Cardiac muscle cell (in vitro differentiated cells and primary cell): ENCODE measurements around the gene ACACB. TPM values are rescaled to one million over a fixed set of nuclear protein-coding genes. Genes with fewer than 3 reads are reported as not detected.

Experiments used
- DNase-seq, 2 donors: peaks; one replicate each; pipeline versions ENCODE4 v3.0.0 to v3.0.0-alpha.2; 2010 to 2017; ENCODE audit warnings: low read depth in 1 of 2, low spot score in 1 of 2
- H3K27ac ChIP-seq: fragments of 200-600 bp; sonication (generic); 2 replicates; pipeline ENCODE4 v1.5.1; 2016
- H3K27me3 ChIP-seq: fragments of 200-600 bp; sonication (generic); 2 replicates; pipeline ENCODE4 v1.6.0; 2016; ENCODE audit warnings: control low read depth
- H3K36me3 ChIP-seq: fragments of 200-600 bp; sonication (generic); 2 replicates; pipeline ENCODE4 v1.5.1; 2016; ENCODE audit warnings: control low read depth
- H3K4me1 ChIP-seq: fragments of 200-600 bp; sonication (generic); 2 replicates; pipeline ENCODE4 v1.8.1; 2017; ENCODE audit warnings: low read depth, mild to moderate bottlenecking, mixed run types
- H3K4me3 ChIP-seq: fragments of 200-600 bp; sonication (generic); 2 replicates; pipeline ENCODE4 v1.5.1; 2016; ENCODE audit warnings: mild to moderate bottlenecking
- H3K9me3 ChIP-seq: fragments of 200-600 bp; sonication (generic); 2 replicates; pipeline ENCODE4 v1.5.1; 2017; ENCODE audit warnings: low read depth, mild to moderate bottlenecking, control low read depth
- polyA plus RNA-seq: library from polyadenylated mRNA; unstranded; fragments of >200 nt; fragmentation: Nextera tagmentation; extraction: Ambion mirVana; gene quantifications from 2 replicates; pipeline ENCODE4 v1.2.1, GENCODE V29; 2016
- total RNA-seq: library from RNA; depleted of rRNA; stranded (reverse); fragments of >200 nt; gene quantifications from 2 replicates; pipeline ENCODE4 v1.2.3, GENCODE V29; 2016
- TF ChIP-seq, protein P1 (sequence below): IDR thresholded peaks from 2 replicates; pipeline ENCODE4 v1.5.1; 2012; ENCODE audit warnings: low read depth, mild to moderate bottlenecking, low read length

The ACACB gene
- total and polyA plus RNA-seq, 2 experiments from 2014 or later, result 28.9 to 78.0 TPM

DNA sequence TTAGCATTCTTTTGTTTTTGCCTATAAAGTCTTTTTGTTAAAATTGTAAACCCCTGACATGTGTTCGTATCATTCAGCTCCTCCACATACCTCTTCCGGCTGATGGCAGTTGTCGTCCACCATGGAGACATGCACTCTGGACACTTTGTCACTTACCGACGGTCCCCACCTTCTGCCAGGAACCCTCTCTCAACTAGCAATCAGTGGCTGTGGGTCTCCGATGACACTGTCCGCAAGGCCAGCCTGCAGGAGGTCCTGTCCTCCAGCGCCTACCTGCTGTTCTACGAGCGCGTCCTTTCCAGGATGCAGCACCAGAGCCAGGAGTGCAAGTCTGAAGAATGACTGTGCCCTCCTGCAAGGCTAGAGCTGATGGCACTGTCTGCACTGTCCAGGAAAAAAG is 30.8 kb upstream of the ACACB start:
- Histone ChIP-seq H3K27me3 (no peaks in the 10 kb centered on the region), H3K9me3 (no peaks in the 10 kb centered on the region), H3K27ac (no peak overlapping the region), H3K36me3 (peaks cover 63% of the 10 kb centered on the region), H3K4me1 (no peaks in the 10 kb centered on the region), H3K4me3 (no peak overlapping the region)
- no peak for DNase-seq
- TF ChIP-seq, protein P1, sequence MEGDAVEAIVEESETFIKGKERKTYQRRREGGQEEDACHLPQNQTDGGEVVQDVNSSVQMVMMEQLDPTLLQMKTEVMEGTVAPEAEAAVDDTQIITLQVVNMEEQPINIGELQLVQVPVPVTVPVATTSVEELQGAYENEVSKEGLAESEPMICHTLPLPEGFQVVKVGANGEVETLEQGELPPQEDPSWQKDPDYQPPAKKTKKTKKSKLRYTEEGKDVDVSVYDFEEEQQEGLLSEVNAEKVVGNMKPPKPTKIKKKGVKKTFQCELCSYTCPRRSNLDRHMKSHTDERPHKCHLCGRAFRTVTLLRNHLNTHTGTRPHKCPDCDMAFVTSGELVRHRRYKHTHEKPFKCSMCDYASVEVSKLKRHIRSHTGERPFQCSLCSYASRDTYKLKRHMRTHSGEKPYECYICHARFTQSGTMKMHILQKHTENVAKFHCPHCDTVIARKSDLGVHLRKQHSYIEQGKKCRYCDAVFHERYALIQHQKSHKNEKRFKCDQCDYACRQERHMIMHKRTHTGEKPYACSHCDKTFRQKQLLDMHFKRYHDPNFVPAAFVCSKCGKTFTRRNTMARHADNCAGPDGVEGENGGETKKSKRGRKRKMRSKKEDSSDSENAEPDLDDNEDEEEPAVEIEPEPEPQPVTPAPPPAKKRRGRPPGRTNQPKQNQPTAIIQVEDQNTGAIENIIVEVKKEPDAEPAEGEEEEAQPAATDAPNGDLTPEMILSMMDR, result no peak

DNA sequence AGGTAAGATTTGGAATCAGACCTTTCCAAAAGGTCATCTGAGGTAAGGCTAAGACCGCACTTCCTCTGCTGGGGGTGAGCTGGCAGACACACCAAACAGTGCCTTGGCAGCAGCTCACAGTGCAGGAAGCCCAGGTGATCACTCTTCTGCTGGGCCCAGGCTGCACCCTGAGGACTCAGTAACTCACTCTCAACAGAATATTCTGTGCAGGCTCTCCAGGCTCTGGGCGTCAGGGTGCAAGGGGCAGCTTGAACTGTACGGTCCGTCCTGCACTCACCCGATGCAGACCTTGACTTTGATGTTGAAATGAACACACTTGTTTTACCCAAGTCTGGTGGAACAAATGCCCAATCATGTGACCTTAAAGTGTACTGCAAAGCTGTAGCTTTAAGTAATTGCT is 29.1 kb upstream of the ACACB start:
- TF ChIP-seq, protein P1, result no peak
- Histone ChIP-seq H3K9me3 (no peaks in the 10 kb centered on the region), H3K4me1 (no peaks in the 10 kb centered on the region), H3K27me3 (no peaks in the 10 kb centered on the region), H3K4me3 (no peak overlapping the region), H3K36me3 (peaks cover 55% of the 10 kb centered on the region), H3K27ac (no peak overlapping the region)
- no peak for DNase-seq

DNA sequence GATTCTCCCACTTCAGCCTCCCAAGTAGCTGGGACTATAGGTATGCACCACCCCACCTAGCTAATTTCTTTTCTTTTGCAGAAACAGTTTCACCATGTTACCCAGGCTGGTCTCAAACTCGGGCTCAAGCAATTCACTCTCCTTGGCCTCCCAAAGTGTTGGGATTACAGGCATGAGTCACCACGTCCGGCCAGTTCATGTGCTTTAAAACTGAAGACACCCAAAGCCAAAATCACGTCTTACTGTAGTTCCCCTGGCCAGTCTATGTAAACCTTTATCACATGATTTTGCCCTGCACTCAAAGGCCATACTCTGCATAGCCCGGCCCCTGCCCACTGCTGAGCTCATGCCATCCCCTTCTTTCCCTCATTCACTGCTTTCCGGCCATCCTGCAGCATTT is 27.6 kb upstream of the ACACB start:
- H3K27me3 ChIP-seq, result no peaks in the 10 kb centered on the region
- no peak overlapping the region for H3K27ac ChIP-seq
- no peaks in the 10 kb centered on the region for H3K4me1 ChIP-seq
- peaks cover 39% of the 10 kb centered on the region for H3K36me3 ChIP-seq
- no peaks in the 10 kb centered on the region for H3K9me3 ChIP-seq
- peak in 1 of 2 donors; percentile 51 for DNase-seq
- TF ChIP-seq, protein P1, result no peak
- H3K4me3 ChIP-seq, result no peak overlapping the region

DNA sequence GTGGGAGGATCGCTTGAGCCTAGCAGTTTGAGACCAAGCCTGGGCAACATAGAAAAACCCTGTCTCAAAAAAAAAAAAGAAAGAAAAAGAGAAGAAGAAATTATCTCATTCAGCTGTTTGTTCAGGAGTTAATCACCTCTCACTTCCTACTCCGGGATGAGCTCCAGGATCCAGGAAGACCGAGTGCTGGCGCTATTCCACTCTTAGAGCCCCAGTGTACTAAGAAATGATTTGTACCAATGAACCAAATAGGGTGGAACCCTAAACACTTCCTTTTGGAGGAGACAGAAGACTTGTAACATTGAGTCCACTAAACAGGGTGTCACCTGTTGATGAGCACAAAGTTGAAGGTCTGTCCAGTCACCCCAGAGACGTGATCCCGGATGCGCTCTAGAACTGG is 26.7 kb upstream of the ACACB start:
- Histone ChIP-seq H3K36me3 (peaks cover 30% of the 10 kb centered on the region), H3K4me3 (no peak overlapping the region), H3K9me3 (no peaks in the 10 kb centered on the region), H3K4me1 (no peaks in the 10 kb centered on the region), H3K27me3 (no peaks in the 10 kb centered on the region), H3K27ac (no peak overlapping the region)
- no peak for DNase-seq
- TF ChIP-seq, protein P1, result no peak

DNA sequence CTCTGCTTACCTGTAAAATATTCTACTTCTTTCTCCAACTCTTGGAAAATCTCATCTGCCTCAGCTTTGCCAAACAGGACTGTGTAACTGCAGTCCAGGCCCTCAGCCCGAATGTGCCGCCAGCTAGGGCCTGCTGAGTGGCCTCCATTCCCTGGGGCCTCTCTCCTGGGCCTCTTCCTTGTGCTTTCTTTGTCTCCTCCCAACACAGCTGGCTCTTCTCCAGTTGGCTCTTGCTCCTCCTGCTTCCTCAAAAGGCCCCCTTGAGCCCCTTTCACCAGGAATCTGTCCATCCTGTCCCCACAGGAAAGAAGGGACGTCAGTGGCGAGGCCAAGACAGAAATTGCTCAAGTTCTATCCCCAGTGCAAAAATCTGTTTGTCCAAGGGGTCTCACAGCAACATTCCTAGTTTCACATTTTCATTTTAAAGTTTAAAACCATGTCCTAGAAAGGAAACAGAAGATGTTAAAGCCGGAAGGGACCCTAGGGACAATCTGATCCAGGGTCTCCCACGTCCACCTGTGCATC is 23.8 kb upstream of the ACACB start:
- H3K27ac ChIP-seq, result no peak overlapping the region
- H3K4me3 ChIP-seq, result peak overlapping the region; percentile 34
- TF ChIP-seq, protein P1, result no peak
- peaks cover 4% of the 10 kb centered on the region for H3K36me3 ChIP-seq
- H3K27me3 ChIP-seq, result no peaks in the 10 kb centered on the region
- no peak for DNase-seq
- H3K4me1 ChIP-seq, result no peaks in the 10 kb centered on the region
- no peaks in the 10 kb centered on the region for H3K9me3 ChIP-seq
